GOT3 (cell line): ENCODE measurements around the gene OR4D5.

Experiments used
- DNase-seq: peaks from one replicate; lab custom pipeline; 2025; ENCODE audit warnings: mixed read lengths; lab: John Stamatoyannopoulos, UW

The OR4D5 gene

GRCh38 chr11:123939317-123939716, at the start of gene OR4D5:
Gene OR4D5 (plus strand): TSS chr11:123939617. CDS start chr11:123939617, 0 bp downstream.
- DNase-seq, result no peak

GRCh38 chr11:123892031-123892430, 47.4 kb upstream of the OR4D5 start:
- no peak for DNase-seq

- DNase-seq, result no peak
Measured at GRCh38 chr11:123899792-123900191, 39.6 kb upstream of the OR4D5 start.

GRCh38 chr11:123901867-123902266, 37.5 kb upstream of the OR4D5 start, which contains the start of gene OR8D4:
Gene OR8D4 (plus strand): TSS chr11:123902167. CDS start chr11:123906432, 4,265 bp downstream.
- DNase-seq, result no peak

- DNase-seq, result no peak
Measured at GRCh38 chr11:123903932-123904331, 35.5 kb upstream of the OR4D5 start.

- no peak for DNase-seq
Measured at GRCh38 chr11:123904932-123905331, 34.5 kb upstream of the OR4D5 start.

GRCh38 chr11:123905826-123906225, 33.6 kb upstream of the OR4D5 start:
- DNase-seq, result no peak

- DNase-seq, result no peak
Measured at GRCh38 chr11:123920943-123921342, 18.5 kb upstream of the OR4D5 start.

GRCh38 chr11:123924027-123924426, 15.4 kb upstream of the OR4D5 start:
- DNase-seq, result no peak

- DNase-seq, result no peak
Measured at GRCh38 chr11:123942413-123942812, 3.0 kb downstream of the OR4D5 start.

GRCh38 chr11:123943738-123944137, 4.3 kb downstream of the OR4D5 start, which contains the start of gene OR6T1:
Gene OR6T1 (minus strand): TSS chr11:123943838. CDS start chr11:123943838, 0 bp downstream.
- no peak for DNase-seq

- no peak for DNase-seq
Measured at GRCh38 chr11:123945132-123945531, 5.7 kb downstream of the OR4D5 start.

- no peak for DNase-seq
Measured at GRCh38 chr11:123956752-123957151, 17.3 kb downstream of the OR4D5 start.

GRCh38 chr11:123973816-123974215, 34.4 kb downstream of the OR4D5 start:
- DNase-seq, result no peak

- DNase-seq, result no peak
Measured at GRCh38 chr11:123976770-123977560, 37.5 kb downstream of the OR4D5 start.

- DNase-seq, result no peak
Measured at GRCh38 chr11:123977731-123978347, 38.4 kb downstream of the OR4D5 start, which contains the start of gene OR10S1. Gene OR10S1 (minus strand): TSS chr11:123977781. CDS start chr11:123977664, 117 bp downstream.

- DNase-seq, result no peak
Measured at GRCh38 chr11:123979311-123979710, 39.9 kb downstream of the OR4D5 start.
